ENCODE results near the gene SPATS1. TPM values are rescaled to one million over a fixed set of nuclear protein-coding genes. Genes with fewer than 3 reads are reported as not detected.

SPATS1 gene
- polyA plus RNA-seq, 3 donors: not detected

- Histone ChIP-seq H3K9ac (ENCODE audit: insufficient read depth, low read length, poor library complexity, severe bottlenecking) (no peak overlapping the region), H3K27ac (ENCODE audit: low read depth in 1 of 2, low read length in 2 of 2) (no peak overlapping the region), H3K27me3 (ENCODE audit: control insufficient read depth in 2 of 2, insufficient read depth in 2 of 2, low read length in 2 of 2) (no peaks in the 10 kb centered on the region), H3K4me2 (replicated peaks; ENCODE audit: extremely low read depth, low read length, poor library complexity, severe bottlenecking) (no peak overlapping the region), H3K4me1 (ENCODE audit: control insufficient read depth in 1 of 2, insufficient read depth in 2 of 2, low read length in 2 of 2) (peaks cover 6 to 9% of the 10 kb centered on the region in 2 donors), H2AFZ (ENCODE audit: insufficient read depth, low read depth, low read length, poor library complexity, severe bottlenecking) (no peak overlapping the region), H3K36me3 (replicated peaks in 1 of 2; ENCODE audit: control insufficient read depth in 1 of 2, insufficient read depth in 2 of 2, low read length in 2 of 2) (no peaks in the 10 kb centered on the region), H4K20me1 (ENCODE audit: insufficient read depth, low read length) (no peaks in the 10 kb centered on the region), H3K4me3 (replicated peaks in 1 of 3; ENCODE audit: low read depth in 2 of 3, low read length in 3 of 3) (no peak overlapping the region), H3K79me2 (ENCODE audit: insufficient read depth, low read length) (no peaks in the 10 kb centered on the region), H3K9me3 (replicated peaks in 1 of 2; ENCODE audit: control insufficient read depth in 1 of 2, insufficient read depth in 1 of 2, low read length in 2 of 2) (no peaks in the 10 kb centered on the region)
- H3K4me3 Mint-ChIP-seq: no peak overlapping the region
- no peaks in the 10 kb centered on the region for H3K9me3 Mint-ChIP-seq
- intact Hi-C loops (cut with micrococcal nuclease): no loop called here
- H3K4me1 Mint-ChIP-seq: peaks cover 9% of the 10 kb centered on the region
- no peak overlapping the region for H3K27ac Mint-ChIP-seq
- no peak for TF ChIP-seq CTCF (IDR thresholded peaks at IDR 0.05)
- peaks cover 0 to 4% (median 0%) of the 10 kb centered on the region in 3 donors for H3K27me3 Mint-ChIP-seq (ENCODE audit: low read depth in 3 of 3)
- no peaks in the 10 kb centered on the region for H3K36me3 Mint-ChIP-seq
- WGBS (ENCODE audit: insufficient coverage): 100% methylated on average over 1 of the region's 2 CpGs
- DNase-seq: no peak
These were observed 31.3 kb downstream of the SPATS1 start for GRCh38 chr6:44373787-44374186.

GRCh38 chr6:44375071-44375470 lies 32.6 kb downstream of the SPATS1 start:
- Histone ChIP-seq H4K20me1 (ENCODE audit: insufficient read depth, low read length) (no peaks in the 10 kb centered on the region), H2AFZ (ENCODE audit: insufficient read depth, low read depth, low read length, poor library complexity, severe bottlenecking) (no peak overlapping the region), H3K4me1 (ENCODE audit: control insufficient read depth in 1 of 2, insufficient read depth in 2 of 2, low read length in 2 of 2) (peaks cover 6 to 9% of the 10 kb centered on the region in 2 donors), H3K27ac (ENCODE audit: low read depth in 1 of 2, low read length in 2 of 2) (no peak overlapping the region), H3K9ac (ENCODE audit: insufficient read depth, low read length, poor library complexity, severe bottlenecking) (no peak overlapping the region), H3K36me3 (replicated peaks in 1 of 2; ENCODE audit: control insufficient read depth in 1 of 2, insufficient read depth in 2 of 2, low read length in 2 of 2) (no peaks in the 10 kb centered on the region), H3K9me3 (replicated peaks in 1 of 2; ENCODE audit: control insufficient read depth in 1 of 2, insufficient read depth in 1 of 2, low read length in 2 of 2) (no peaks in the 10 kb centered on the region), H3K27me3 (ENCODE audit: control insufficient read depth in 2 of 2, insufficient read depth in 2 of 2, low read length in 2 of 2) (no peaks in the 10 kb centered on the region), H3K79me2 (ENCODE audit: insufficient read depth, low read length) (no peaks in the 10 kb centered on the region), H3K4me3 (replicated peaks in 1 of 3; ENCODE audit: low read depth in 2 of 3, low read length in 3 of 3) (no peak overlapping the region), H3K4me2 (replicated peaks; ENCODE audit: extremely low read depth, low read length, poor library complexity, severe bottlenecking) (no peak overlapping the region)
- peaks cover 9% of the 10 kb centered on the region for H3K4me1 Mint-ChIP-seq
- WGBS (ENCODE audit: insufficient coverage): 81% methylated on average over 3 of the region's 3 CpGs
- no peaks in the 10 kb centered on the region for H3K9me3 Mint-ChIP-seq
- H3K36me3 Mint-ChIP-seq: no peaks in the 10 kb centered on the region
- peaks cover 0 to 4% (median 2%) of the 10 kb centered on the region in 3 donors for H3K27me3 Mint-ChIP-seq (ENCODE audit: low read depth in 3 of 3)
- no peak overlapping the region for H3K27ac Mint-ChIP-seq
- DNase-seq: no peak
- intact Hi-C loops (cut with micrococcal nuclease): no loop called here
- no peak overlapping the region for H3K4me3 Mint-ChIP-seq
- no peak for TF ChIP-seq CTCF (IDR thresholded peaks at IDR 0.05)

Data from CD14-positive monocyte (primary cell).